Skeletal muscle tissue (tissue), 1 donor: ENCODE results near the gene GOLGA7B. TPM values are rescaled to one million over a fixed set of nuclear protein-coding genes. Genes with fewer than 3 reads are reported as not detected.

ENCODE experiments used
- total RNA-seq: library from RNA; depleted of rRNA; stranded (reverse); fragments of >200 nt; gene quantifications from one replicate; pipeline ENCODE4 v1.2.3, GENCODE V29; 2014

The GOLGA7B gene
- total RNA-seq, 1 donor from 2014 or later, result not detected

Other genes with a start within 250 kb of the GOLGA7B start
- gene MORN4, start 216.3 kb upstream of the GOLGA7B start, total RNA-seq, result 1.0 TPM
- gene PI4K2A, start 209.2 kb upstream of the GOLGA7B start, total RNA-seq, result 5.2 TPM
- 5.2 TPM for gene AVPI1, start 162.6 kb upstream of the GOLGA7B start, total RNA-seq
- 17.2 TPM for gene MARVELD1, start 136.1 kb upstream of the GOLGA7B start, total RNA-seq
- gene ZFYVE27, start 112.7 kb upstream of the GOLGA7B start, total RNA-seq, result 8.4 TPM
- 1.6 TPM for gene SFRP5, start 77.8 kb upstream of the GOLGA7B start, total RNA-seq
- 0.52 TPM for gene CRTAC1, start 180.8 kb downstream of the GOLGA7B start, total RNA-seq